Panc1 (cell line): Measurements from ENCODE around the gene STX2.

Source experiments
- POLR2AphosphoS5 ChIP-seq: IDR thresholded peaks from 2 replicates; pipeline ENCODE4 v1.6.1; 2012; ENCODE audit warnings: mild to moderate bottlenecking, low read depth, low read length, moderate library complexity
- REST ChIP-seq, 2 experiments: IDR thresholded peaks; 2 replicates each; pipeline ENCODE4 v1.6.1; 2011 to 2012; ENCODE audit warnings: low read depth in 2 of 2, control low read depth in 1 of 2, low read length in 1 of 2, mild to moderate bottlenecking in 1 of 2, moderate library complexity in 1 of 2; ENCODE audit not compliant: insufficient read depth in 1 of 2
- SIN3A ChIP-seq: IDR thresholded peaks from 2 replicates; pipeline ENCODE4 v1.6.1; 2012; ENCODE audit warnings: low read depth, mild to moderate bottlenecking, low read length, moderate library complexity, borderline replicate concordance; ENCODE audit not compliant: insufficient read depth
- TCF7L2 ChIP-seq: IDR thresholded peaks from 2 replicates; pipeline ENCODE4 v1.6.1; 2011; ENCODE audit warnings: mild to moderate bottlenecking, low read depth, low read length, inconsistent platforms
- TF ChIP-seq, protein P1 (sequence below): fragments of 450-650 bp; IDR thresholded peaks from 2 replicates; pipeline ENCODE4 v1.5.1; 2017; ENCODE audit warnings: mild to moderate bottlenecking

GRCh38 chr12:130764073-130764472 is 75.0 kb downstream of the STX2 start:
- TF ChIP-seq, protein P1, sequence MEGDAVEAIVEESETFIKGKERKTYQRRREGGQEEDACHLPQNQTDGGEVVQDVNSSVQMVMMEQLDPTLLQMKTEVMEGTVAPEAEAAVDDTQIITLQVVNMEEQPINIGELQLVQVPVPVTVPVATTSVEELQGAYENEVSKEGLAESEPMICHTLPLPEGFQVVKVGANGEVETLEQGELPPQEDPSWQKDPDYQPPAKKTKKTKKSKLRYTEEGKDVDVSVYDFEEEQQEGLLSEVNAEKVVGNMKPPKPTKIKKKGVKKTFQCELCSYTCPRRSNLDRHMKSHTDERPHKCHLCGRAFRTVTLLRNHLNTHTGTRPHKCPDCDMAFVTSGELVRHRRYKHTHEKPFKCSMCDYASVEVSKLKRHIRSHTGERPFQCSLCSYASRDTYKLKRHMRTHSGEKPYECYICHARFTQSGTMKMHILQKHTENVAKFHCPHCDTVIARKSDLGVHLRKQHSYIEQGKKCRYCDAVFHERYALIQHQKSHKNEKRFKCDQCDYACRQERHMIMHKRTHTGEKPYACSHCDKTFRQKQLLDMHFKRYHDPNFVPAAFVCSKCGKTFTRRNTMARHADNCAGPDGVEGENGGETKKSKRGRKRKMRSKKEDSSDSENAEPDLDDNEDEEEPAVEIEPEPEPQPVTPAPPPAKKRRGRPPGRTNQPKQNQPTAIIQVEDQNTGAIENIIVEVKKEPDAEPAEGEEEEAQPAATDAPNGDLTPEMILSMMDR: no peak
- TF ChIP-seq REST (IDR thresholded peaks at IDR 0.05; ENCODE audit: insufficient read depth in 1 of 2, low read depth in 2 of 2, low read length in 1 of 2) (no peak), POLR2AphosphoS5 (no peak), TCF7L2 (no peak), SIN3A (no peak)
